Body of pancreas (tissue), 4 donors: ENCODE data around the gene C15orf61.
A peak's percentile ranks its signal among the peaks of the same experiment; 100 is the strongest.

ENCODE experiments used
- POLR2A ChIP-seq, 3 donors: fragments of 450-650 bp; IDR thresholded peaks; one replicate each; pipeline ENCODE4 v1.6.1; 2016; ENCODE audit warnings: antibody characterized with exemption in 3 of 3, mild to moderate bottlenecking in 2 of 3
- TF ChIP-seq, protein P1 (sequence below), 7 experiments: fragments of 450-650 bp in 4 of 7; fragments of 200-600 bp in 3 of 7; sonication (generic) in 3 of 7; IDR thresholded peaks; one replicate each; pipeline ENCODE4 v1.5.1; 2016 to 2019; ENCODE audit warnings: antibody characterized with exemption in 7 of 7

DNA sequence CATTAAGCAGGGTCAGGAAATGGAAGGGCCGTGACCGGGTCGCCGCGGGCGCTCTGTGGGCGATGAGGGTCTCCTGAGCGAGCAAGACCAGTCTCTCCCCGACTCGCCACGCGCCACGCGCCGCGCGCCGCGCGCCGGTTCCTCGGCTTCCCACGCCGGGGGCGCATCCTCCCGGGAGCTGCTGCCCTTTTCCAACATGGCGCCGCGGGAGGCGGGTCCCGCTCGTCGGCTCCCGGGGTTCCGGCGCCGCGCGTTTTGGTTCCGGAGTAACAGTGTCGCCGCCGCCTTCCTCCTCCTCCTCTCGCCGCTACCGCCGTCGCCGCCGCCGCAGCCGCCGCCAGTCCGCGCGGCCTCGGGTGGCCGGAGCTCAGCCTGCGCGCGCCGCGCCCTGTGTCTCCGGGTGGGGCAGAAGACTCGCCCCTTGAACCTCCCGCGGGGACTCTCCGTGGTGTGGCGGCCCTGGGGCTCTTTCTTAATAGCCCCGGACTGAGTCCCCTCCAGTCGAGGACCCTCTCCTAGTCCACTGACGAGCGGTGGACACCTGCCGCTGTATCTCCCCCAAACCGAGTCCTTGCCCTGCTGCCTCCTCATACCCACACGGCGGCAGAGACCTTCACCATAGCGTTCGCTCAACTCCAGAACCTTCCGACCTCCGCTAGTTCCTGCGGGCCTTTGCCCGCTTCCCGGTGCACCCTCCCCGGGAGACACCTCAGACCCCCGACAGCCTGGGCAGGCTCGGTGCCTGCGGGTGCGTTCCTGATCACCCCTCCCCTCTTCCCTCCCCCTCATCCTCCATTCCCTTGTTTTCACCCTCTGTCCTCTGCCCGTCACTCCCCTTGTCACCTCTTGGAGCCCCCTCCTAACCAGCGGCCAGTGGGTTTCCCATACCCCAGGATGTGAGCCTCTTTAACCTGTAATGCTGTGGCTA lies 21.8 kb downstream of the C15orf61 start, which contains the start of gene MAP2K5:
- TF ChIP-seq, protein P1, sequence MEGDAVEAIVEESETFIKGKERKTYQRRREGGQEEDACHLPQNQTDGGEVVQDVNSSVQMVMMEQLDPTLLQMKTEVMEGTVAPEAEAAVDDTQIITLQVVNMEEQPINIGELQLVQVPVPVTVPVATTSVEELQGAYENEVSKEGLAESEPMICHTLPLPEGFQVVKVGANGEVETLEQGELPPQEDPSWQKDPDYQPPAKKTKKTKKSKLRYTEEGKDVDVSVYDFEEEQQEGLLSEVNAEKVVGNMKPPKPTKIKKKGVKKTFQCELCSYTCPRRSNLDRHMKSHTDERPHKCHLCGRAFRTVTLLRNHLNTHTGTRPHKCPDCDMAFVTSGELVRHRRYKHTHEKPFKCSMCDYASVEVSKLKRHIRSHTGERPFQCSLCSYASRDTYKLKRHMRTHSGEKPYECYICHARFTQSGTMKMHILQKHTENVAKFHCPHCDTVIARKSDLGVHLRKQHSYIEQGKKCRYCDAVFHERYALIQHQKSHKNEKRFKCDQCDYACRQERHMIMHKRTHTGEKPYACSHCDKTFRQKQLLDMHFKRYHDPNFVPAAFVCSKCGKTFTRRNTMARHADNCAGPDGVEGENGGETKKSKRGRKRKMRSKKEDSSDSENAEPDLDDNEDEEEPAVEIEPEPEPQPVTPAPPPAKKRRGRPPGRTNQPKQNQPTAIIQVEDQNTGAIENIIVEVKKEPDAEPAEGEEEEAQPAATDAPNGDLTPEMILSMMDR (IDR thresholded peaks at IDR 0.05) = peak in 1 of 7 experiments; percentile 7
- peak; percentile 50 to 70 (median 69) for TF ChIP-seq POLR2A (IDR thresholded peaks at IDR 0.05)
